ENCODE measurements around the gene HECTD1. TPM values are rescaled to one million over a fixed set of nuclear protein-coding genes. Genes with fewer than 3 reads are reported as not detected.
A peak's percentile ranks its signal among the peaks of the same experiment; 100 is the strongest.
"Not testable (repeated sequence)": the region's sequence is repeated elsewhere in the genome, so short reads cannot be mapped to it uniquely, and the experiment has no call there.

The HECTD1 gene
- total RNA-seq, 2 experiments from 2014 or later = 90.3 to 126 TPM

GRCh38 chr14:31106768-31107167 lies 100.8 kb downstream of the HECTD1 start:
- H3K36me3 ChIP-seq (ENCODE audit: insufficient read depth, low read length) = peaks cover 100% of the 10 kb centered on the region
- TSS peak; percentile 73 for BruUV-seq (replicated peaks)

GRCh38 chr14:31097081-31097480 lies 110.5 kb downstream of the HECTD1 start:
- TF ChIP-seq EZH2phosphoT487 (IDR thresholded peaks at IDR 0.05; ENCODE audit: borderline replicate concordance, low read depth, low read length) = no peak
- TF ChIP-seq, protein P1, sequence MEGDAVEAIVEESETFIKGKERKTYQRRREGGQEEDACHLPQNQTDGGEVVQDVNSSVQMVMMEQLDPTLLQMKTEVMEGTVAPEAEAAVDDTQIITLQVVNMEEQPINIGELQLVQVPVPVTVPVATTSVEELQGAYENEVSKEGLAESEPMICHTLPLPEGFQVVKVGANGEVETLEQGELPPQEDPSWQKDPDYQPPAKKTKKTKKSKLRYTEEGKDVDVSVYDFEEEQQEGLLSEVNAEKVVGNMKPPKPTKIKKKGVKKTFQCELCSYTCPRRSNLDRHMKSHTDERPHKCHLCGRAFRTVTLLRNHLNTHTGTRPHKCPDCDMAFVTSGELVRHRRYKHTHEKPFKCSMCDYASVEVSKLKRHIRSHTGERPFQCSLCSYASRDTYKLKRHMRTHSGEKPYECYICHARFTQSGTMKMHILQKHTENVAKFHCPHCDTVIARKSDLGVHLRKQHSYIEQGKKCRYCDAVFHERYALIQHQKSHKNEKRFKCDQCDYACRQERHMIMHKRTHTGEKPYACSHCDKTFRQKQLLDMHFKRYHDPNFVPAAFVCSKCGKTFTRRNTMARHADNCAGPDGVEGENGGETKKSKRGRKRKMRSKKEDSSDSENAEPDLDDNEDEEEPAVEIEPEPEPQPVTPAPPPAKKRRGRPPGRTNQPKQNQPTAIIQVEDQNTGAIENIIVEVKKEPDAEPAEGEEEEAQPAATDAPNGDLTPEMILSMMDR (conservative IDR thresholded peaks at IDR 0.05; ENCODE audit: low read length) = no peak
- intact Hi-C loops (cut with micrococcal nuclease; ENCODE audit: unreplicated experiment) = no loop called here
- no peak overlapping the region for H3K27ac ChIP-seq (ENCODE audit: low read depth, low read length, poor library complexity, severe bottlenecking)
- peaks cover 53% of the 10 kb centered on the region for H3K36me3 ChIP-seq (ENCODE audit: insufficient read depth, low read length)
- H4K20me1 ChIP-seq (ENCODE audit: insufficient read depth, low read length) = no peaks in the 10 kb centered on the region
- H3K4me2 ChIP-seq (ENCODE audit: low read length) = no peak overlapping the region
- CTCF ChIA-PET (ENCODE audit: unreplicated experiment) = no interaction called here
- H3K79me2 ChIP-seq (ENCODE audit: insufficient read depth, low read depth, low read length) = no peaks in the 10 kb centered on the region
- DNase-seq (ENCODE audit: low spot score) = no peak
- H3K4me1 ChIP-seq (ENCODE audit: insufficient read depth, low read length, poor library complexity, severe bottlenecking) = no peaks in the 10 kb centered on the region
- BruUV-seq (replicated peaks) = no TSS peak
- POLR2A ChIA-PET = no interaction called here
- no peaks in the 10 kb centered on the region for H3K9me3 ChIP-seq (ENCODE audit: low read length)
- H3K4me3 ChIP-seq (ENCODE audit: low read depth, low read length, poor library complexity, severe bottlenecking) = no peak overlapping the region
- H3K9me2 ChIP-seq (ENCODE audit: insufficient read depth, low read length) = no peaks in the 10 kb centered on the region
- no peak overlapping the region for H2AFZ ChIP-seq (ENCODE audit: low read length)

More at GRCh38 chr14:31106768-31107167, 100.8 kb downstream of the HECTD1 start:
- Histone ChIP-seq H3K9me2 (ENCODE audit: insufficient read depth, low read length) (no peaks in the 10 kb centered on the region), H3K4me1 (ENCODE audit: insufficient read depth, low read length, poor library complexity, severe bottlenecking) (no peaks in the 10 kb centered on the region), H3K9me3 (ENCODE audit: low read length) (peaks cover 7% of the 10 kb centered on the region; the same call in 1 of the 2 replicates), H2AFZ (ENCODE audit: low read length) (no peak overlapping the region), H3K4me3 (ENCODE audit: low read depth, low read length, poor library complexity, severe bottlenecking) (no peak overlapping the region), H4K20me1 (ENCODE audit: insufficient read depth, low read length) (no peaks in the 10 kb centered on the region), H3K27ac (ENCODE audit: low read depth, low read length, poor library complexity, severe bottlenecking) (no peak overlapping the region), H3K79me2 (ENCODE audit: insufficient read depth, low read depth, low read length) (no peaks in the 10 kb centered on the region), H3K4me2 (ENCODE audit: low read length) (no peak overlapping the region)
- DNase-seq (ENCODE audit: low spot score) = no peak
- TF ChIP-seq EZH2phosphoT487 (IDR thresholded peaks at IDR 0.05; ENCODE audit: borderline replicate concordance, low read depth, low read length) = no peak
- TF ChIP-seq, protein P1 (conservative IDR thresholded peaks at IDR 0.05; ENCODE audit: low read length) = no peak
- ChIA-PET POLR2A (interaction anchor here (0.5 to 1.2 kb wide), 3 partner anchors 16 to 302 kb away, joined by 3 read pairs; no protein-coding TSS in a partner anchor), CTCF (ENCODE audit: unreplicated experiment) (no interaction called here)
- intact Hi-C loops (cut with micrococcal nuclease; ENCODE audit: unreplicated experiment) = no loop called here

GRCh38 chr14:31096255-31096654 lies 111.3 kb downstream of the HECTD1 start:
- Histone ChIP-seq H2AFZ (ENCODE audit: low read length) (no peak overlapping the region), H3K27ac (ENCODE audit: low read depth, low read length, poor library complexity, severe bottlenecking) (no peak overlapping the region), H3K9me3 (ENCODE audit: low read length) (no peaks in the 10 kb centered on the region), H4K20me1 (ENCODE audit: insufficient read depth, low read length) (no peaks in the 10 kb centered on the region), H3K4me2 (ENCODE audit: low read length) (no peak overlapping the region), H3K79me2 (ENCODE audit: insufficient read depth, low read depth, low read length) (no peaks in the 10 kb centered on the region), H3K4me1 (ENCODE audit: insufficient read depth, low read length, poor library complexity, severe bottlenecking) (no peaks in the 10 kb centered on the region), H3K4me3 (ENCODE audit: low read depth, low read length, poor library complexity, severe bottlenecking) (no peak overlapping the region), H3K36me3 (ENCODE audit: insufficient read depth, low read length) (peaks cover 45% of the 10 kb centered on the region), H3K9me2 (ENCODE audit: insufficient read depth, low read length) (no peaks in the 10 kb centered on the region)
- ChIA-PET POLR2A (no interaction called here), CTCF (ENCODE audit: unreplicated experiment) (no interaction called here)
- no peak for TF ChIP-seq EZH2phosphoT487 (IDR thresholded peaks at IDR 0.05; ENCODE audit: borderline replicate concordance, low read depth, low read length)
- TF ChIP-seq, protein P1 (conservative IDR thresholded peaks at IDR 0.05; ENCODE audit: low read length) = no peak
- intact Hi-C loops (cut with micrococcal nuclease; ENCODE audit: unreplicated experiment) = no loop called here
- DNase-seq (ENCODE audit: low spot score) = no peak
- no TSS peak for BruUV-seq (replicated peaks)

GRCh38 chr14:31095817-31096216 lies 111.8 kb downstream of the HECTD1 start:
- H3K4me1 ChIP-seq (ENCODE audit: insufficient read depth, low read length, poor library complexity, severe bottlenecking); intact Hi-C loops (cut with micrococcal nuclease; ENCODE audit: unreplicated experiment); H3K9me3 ChIP-seq (ENCODE audit: low read length); H3K27ac ChIP-seq (ENCODE audit: low read depth, low read length, poor library complexity, severe bottlenecking); H3K4me2 ChIP-seq (ENCODE audit: low read length); H4K20me1 ChIP-seq (ENCODE audit: insufficient read depth, low read length); CTCF ChIA-PET (ENCODE audit: unreplicated experiment); H3K4me3 ChIP-seq (ENCODE audit: low read depth, low read length, poor library complexity, severe bottlenecking); H3K79me2 ChIP-seq (ENCODE audit: insufficient read depth, low read depth, low read length); H3K9me2 ChIP-seq (ENCODE audit: insufficient read depth, low read length); BruUV-seq (replicated peaks); H2AFZ ChIP-seq (ENCODE audit: low read length); DNase-seq (ENCODE audit: low spot score): not testable (repeated sequence)
- H3K36me3 ChIP-seq (ENCODE audit: insufficient read depth, low read length) = peaks cover 41% of the 10 kb centered on the region
- POLR2A ChIA-PET = interaction anchor here (0.7 kb wide), 1 partner anchor 112 kb away, joined by 4 read pairs; no protein-coding TSS in a partner anchor
